NCI-H128 (cell line): ENCODE measurements around the gene POC1A.
"Not testable (repeated sequence)": the region's sequence is repeated elsewhere in the genome, so short reads cannot be mapped to it uniquely, and the experiment has no call there.

ENCODE experiments used
- DNase-seq: peaks from one replicate; lab custom pipeline; 2025; ENCODE audit not compliant: unreplicated experiment; lab: John Stamatoyannopoulos, UW

The POC1A gene

DNA sequence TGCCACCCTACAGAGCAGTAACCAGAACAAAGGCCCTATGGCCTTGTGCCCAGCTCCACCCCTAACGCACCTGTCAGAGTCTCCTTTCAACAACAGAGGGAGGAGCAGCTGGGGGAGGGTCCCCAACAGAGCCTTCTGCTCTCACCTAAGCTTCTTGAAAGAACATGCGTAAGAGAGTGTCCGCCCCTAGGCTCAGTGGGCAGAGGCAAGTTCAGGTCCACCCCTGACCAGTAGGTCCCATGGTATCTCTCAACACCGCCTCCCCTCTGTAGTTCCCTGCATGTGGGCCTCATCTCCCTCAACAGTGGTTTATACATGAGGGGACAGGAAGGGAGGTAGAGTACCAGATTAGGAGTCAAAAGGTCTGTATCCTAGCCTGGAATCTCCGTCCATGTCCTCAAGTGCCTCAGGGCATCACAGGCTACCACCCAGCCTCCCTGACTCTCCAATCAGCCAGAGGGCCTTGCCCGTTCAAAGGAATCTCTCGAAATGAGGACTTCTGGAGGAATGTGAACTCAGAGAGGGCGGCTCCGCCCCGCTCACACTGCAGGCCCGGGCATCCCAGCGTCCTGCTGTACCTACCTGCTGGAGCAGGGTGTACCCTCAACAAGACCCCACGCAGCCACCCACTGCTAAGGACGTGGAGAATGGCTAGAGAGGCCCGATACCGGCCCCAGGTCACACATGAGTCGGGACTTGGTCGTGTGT is 680 bp downstream of the POC1A start:
- DNase-seq, result no peak

DNA sequence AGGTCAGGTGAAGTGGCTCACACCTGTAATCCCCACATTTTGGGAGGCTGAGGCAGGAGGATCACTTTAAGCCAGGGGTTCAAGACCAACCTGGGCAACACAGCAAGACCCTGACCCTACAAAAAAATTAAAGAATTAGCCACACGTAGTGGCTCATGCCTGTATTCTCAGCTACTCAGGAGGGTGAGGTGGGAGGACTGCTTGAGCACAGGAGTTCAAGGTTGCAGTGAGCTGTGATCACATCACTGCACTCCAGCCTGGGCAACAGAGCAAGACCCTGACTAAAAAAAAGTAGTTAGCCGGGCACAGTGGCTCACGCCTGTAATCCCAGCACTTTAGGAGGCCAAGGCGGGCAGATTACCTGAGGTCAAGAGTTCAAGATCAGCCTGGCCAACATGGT is 2.2 kb downstream of the POC1A start:
- DNase-seq, result not testable (repeated sequence)

DNA sequence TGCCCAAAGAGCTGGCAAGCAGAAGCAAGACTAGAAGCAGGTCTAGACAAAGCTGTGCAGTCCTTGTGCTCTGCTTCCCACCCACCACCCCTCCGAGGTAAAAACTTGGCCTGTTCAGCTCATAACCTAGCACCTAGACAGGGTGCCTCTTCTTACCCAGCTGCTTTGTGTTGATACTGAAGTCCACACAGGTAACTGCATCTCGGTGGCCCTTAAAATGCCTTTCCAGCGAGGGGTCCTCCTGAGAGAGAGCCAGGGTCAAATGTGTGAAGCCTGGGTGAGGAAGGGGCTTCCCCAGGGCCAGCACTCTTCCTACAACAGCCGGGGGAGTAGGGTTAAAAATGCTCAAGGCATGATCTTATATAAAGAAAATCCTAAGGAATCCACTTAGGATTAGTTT is 3.4 kb downstream of the POC1A start:
- no peak for DNase-seq

DNA sequence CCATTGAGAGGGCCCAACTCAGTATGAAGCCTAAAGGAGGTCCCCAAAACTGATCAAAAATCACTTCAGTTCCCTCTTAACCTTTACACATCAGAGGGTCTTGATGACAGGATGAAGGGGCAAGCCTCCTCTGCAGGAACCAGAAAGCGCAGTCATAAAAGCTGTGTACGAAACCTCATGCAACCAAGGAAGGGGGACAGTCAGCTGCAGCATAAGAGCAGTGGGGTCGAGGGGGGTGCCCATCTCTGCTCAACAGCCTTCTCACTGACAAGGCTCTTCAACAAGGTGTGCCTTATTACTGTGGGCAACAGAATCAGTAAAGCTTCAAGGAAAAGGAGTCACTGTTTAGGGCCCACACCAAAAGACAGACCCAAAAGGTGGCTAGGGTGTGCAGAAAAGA is 3.9 kb downstream of the POC1A start:
- DNase-seq, result no peak

DNA sequence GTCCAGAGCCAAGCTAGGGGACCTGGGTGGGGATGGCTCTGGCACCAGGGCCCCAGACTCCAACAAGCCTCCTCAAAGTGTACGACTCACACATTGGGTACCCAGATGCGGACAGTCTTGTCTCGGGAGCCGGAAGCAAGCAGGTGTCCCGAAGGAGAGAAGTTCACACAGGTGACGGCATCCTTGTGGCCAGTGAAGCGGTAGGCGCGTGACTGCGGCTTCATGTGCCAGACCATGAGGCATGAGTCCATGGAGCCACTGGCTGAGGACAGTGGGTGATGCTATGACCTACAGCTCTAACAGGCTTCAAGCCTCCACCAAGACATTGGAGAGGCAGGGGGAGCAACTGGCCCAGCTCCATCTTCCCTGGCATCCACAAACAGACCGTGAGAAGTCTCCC is 4.5 kb downstream of the POC1A start:
- DNase-seq, result no peak

DNA sequence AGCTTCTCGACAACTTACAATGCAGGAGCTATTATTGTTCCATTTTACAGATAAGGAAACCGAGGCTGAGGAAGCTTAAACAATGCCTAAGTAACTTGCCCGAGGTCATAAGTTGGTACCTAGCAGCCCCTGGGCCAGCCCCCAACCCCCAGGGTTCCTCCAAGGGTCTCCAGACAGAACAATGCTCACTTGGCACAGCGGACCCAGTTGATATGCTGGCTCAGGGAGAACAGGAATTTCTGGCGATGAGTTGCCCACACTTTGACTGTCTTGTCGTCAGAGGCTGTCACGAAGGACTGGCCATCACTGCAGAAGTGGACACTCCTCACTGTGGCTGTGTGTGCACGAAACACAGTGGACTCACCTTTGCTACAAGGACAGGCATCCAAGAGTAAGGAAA is 5.2 kb downstream of the POC1A start:
- no peak for DNase-seq

DNA sequence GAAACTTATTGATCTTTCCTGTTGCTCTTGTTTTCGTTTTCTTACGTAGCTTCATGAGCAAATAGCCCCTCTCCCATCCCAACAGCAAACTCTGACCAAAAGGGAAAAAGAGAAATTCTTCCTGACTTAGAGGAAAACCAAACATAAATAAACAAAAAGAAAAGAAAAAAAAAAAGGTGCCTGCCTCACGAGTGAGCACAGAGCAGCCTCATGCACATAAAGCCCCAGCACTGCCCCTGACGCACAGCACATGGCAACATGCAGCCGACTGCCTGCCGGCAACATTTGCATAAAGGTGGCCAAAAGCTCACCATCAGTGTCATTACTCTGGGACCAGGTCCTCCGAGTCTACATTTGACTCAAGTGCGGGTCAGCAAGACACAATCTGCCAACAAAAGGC is 6.4 kb downstream of the POC1A start:
- no peak for DNase-seq

DNA sequence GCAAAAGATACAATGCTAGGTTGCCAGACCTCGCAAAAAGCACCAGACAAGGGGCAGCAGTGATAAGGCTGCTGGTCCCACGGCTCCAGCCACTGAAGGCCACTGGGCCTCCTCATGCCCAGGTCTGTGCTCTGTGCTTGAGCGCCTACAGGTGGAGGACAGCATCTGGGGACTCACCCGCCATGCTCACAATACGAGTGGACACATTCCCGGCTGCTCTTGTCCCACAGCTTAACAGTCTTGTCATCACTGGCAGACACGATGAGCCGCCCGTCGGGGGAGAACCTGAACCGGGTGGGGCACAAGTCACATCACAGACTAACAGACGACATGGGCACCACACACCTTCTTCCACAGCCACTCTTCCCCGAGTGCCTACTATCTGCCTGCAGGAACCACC is 7.4 kb downstream of the POC1A start:
- no peak for DNase-seq

DNA sequence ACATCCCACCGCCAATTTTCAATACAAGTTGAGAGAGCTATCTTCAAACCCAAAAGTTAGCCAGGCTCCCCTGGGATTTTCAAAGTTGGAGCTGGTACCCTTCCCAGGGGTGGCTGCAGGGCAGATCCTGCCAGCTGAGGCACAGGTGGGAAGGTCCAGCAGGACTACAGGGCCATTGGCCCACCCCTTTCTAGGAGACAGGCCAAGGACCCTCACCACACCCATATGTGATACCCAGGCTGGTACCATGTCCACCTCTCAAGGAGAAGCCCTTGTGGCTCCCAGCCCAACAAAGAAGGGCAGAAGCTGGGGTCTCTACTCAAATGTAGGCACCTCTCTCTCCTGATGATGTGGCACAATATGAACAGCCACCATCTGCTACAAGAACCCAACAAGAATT is 8.0 kb downstream of the POC1A start:
- DNase-seq, result no peak

DNA sequence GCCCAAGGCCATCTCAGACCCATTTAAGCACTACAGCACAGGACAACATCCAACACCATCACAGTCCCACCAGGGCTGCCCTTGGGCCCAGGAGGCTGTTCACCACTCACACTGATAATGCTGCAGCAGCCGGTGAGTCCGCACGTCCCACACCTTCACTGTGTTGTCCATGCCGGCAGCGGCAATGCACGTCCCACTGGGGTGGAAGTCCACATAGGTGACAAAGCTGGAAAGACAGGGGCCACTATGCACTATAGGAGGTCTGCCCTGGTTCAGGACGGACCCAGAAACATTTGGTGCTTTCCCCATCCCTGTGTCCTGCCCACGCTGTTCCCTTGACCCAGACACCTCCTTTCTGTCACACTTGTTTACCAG is 8.5 kb downstream of the POC1A start:
- DNase-seq, result no peak

DNA sequence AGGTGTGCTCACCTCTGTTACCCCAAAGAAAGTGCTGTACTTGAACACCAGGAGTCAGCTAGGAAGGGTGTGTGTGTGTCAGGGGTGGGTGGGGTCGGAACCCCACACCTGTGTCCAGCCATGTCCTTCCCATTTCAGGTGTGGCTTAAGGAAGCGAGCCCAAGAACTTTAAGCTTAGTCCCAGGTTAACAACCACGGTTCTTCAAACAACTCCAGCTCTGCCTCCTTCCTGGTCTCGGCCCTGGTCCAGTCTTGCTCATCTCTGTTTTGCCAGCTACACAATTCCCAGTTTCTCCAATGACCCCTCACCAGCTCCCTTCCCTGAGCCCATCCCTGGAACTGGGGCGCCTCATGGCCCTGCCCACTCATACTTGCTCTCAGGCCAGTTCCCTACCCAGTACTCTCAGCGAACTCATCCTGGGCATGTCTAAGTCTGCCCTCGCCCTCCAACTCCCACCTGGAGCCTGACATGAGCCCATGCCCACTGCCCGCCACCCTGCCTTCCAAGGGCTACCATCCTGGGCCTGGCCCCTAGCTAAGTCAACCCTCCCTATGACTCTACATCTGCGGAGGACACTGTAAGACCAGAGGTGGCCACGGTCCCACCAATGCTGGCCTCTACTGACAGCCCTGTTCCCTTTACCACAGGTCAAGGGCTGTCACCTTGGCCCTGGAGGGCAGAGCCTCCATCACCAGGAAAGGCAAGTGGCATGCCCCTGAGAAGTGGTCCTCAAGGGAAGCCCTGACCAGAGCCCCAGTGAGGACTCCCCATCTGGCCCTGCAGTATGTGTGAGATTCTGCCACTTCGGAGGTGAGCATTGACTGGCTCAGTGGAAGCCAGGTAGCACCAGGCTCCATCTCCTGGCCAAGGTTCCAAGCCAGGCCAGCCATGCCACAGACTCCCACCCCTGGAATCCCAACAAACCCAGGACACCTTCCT is 9.2 kb downstream of the POC1A start:
- DNase-seq, result no peak

DNA sequence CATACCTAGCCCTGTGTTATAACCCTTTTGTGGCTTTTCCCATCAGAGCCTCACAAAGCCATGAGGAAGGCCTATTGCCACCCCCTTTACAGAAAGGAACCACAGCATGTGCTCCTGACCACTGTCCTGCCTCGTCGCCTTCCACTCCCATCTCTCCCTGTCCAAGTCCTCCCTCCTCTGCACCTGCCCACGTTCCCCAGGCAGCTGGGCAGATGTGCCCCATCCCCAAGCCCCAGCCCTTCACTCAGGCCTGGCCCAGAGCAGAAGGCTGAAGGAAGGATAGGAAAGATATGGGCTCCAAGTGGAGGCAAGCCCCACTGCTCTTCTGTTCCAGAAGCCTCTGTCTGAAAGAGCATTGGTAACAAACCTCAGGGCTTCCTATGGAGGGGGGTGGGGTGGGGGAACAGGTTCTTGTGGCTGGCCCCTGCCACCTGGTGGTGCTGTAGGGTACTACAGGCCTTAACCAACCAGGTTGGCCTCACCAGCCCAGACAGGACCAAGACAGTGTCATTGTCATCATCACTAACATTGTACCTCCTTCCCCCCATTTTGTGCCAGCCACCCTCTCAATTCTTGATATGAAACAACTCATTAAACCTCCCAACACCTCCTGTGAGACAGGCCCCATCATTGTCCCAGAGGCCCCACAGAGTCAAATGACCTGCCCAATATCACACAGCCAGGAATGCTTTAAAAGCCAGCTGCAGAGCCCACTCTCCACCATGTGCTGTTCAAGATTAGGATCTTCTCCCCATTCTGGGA is 10.0 kb downstream of the POC1A start:
- DNase-seq, result no peak

DNA sequence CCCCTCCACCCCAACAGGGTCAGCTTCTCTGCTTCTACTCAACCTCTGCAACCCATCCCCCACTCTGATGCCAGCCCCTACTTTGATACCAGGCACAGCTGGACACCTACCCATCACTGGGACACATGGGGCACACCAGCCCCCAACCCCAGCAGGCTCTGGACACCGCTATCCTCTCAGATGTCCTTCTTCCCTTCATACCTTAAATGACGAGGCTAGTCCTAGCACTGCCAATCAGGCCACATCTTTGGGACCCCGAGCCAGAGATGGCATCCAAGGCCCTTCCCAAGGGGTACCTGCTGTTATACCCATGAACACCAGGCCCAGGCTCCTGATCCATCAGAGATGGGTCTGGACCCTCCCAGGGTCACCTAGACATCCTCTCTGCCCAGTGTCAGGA is 10.6 kb downstream of the POC1A start:
- no peak for DNase-seq

DNA sequence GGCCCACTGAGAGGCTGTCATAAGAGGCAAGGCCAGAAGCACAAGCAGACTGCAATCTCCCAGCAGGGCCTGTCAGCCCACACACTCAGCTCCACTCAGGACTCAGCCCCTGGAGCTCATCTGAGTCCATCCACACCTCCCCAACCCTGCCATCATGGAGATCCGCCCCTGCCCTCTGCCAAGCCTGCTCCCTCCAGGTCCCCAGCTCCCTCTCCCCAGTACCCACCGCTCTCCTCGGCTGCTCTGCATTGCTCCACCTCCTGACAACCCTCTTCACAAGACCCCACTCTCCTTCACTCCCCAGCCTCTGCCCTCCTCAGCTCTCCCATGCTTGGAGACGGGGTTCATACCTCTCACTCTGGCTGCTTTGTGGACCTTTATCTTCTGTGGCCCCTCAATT is 11.1 kb downstream of the POC1A start:
- DNase-seq, result no peak

DNA sequence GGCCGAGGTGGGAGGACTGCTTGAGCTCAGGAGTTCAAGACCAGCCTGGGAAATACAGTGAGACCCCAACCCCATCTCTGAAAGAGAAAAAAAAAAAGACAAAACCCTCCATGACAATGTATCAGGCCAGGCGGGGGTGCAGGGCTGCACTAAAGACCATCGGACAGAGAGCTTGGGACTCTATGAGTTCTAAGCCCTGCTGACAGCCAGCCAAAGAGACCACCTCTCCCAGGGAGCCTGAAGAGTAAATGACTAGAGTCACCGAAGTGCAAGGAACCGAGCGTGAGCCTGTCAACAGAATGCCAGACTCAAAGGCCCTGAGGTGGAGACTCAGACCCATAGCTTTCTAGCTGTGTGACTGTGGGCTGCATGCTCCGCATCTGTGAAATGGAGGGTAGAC is 12.5 kb downstream of the POC1A start:
- no peak for DNase-seq

DNA sequence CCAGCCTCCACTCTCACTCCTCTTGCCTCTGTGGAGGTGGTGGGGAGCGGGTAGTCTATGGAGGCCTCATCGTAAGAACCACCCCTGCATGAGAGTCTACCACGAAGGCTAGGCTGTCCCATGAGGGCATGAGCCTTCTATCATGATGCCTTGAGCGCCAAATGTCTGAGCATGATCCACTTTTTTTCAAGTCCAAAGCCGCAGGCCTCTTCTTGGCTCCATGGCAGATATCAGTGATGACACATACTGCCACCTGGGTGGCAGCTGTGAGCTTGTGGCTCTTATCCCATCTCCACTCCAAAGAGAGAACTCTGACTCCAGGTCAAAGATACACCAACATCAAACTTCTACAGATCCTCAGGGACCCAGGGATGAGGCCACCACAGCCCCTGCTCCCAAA is 13.5 kb downstream of the POC1A start:
- DNase-seq, result no peak

DNA sequence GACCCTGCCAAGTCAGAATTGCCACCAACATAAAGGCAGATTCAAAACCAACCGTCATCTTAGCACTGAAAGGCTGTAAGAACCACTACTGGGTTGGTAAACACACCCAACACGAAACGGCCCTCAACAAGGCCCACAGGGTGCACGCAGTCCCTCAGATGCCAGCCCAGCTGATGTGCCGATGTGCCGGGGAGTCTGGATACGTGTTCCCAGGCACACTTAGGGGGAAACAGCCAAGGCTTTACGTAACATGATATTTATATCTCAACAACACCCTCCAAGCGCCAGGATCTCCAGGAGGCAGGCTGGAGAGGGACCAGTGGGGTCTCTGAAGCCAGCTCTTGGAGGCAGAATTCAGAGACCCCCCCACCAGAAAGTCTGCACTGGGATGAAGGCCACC is 14.2 kb downstream of the POC1A start:
- DNase-seq, result no peak

DNA sequence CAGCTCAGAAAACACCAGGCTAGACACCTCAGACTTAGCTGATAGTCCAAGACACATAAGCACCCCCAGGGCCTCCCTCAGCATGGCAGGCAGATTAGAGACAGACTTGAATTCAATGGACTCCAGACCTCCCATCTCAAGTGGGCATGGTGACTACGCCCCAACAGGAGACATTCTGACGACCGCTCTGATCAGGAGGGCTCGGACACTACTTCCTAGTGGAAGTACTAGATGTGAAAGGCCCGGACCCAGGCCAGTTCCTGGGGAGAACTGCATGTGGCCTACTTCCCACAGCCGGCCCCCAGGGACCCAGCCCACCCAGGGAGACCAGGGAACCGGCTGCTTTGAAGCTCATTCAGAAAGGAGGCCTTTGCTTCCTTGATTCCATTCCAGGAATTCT is 16.9 kb downstream of the POC1A start:
- DNase-seq, result no peak

DNA sequence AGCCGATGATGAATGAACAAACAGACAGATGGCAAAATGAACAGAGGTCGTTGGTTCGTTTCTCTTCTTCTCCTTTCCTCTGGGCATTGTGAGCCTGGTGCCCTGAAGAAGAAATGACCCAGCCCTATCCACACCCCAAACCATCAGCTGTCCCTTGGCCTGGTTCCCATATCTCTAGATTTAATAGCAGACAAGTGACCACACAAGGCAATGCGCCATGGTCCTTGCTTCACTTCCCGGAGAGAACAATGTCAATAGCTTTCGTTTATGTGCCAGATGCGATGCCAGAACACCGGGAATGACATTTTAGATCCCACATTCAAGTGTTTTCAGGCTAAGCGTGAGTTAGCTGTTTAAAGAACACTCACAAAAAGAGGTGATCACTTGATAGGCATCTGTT is 17.7 kb downstream of the POC1A start:
- no peak for DNase-seq

DNA sequence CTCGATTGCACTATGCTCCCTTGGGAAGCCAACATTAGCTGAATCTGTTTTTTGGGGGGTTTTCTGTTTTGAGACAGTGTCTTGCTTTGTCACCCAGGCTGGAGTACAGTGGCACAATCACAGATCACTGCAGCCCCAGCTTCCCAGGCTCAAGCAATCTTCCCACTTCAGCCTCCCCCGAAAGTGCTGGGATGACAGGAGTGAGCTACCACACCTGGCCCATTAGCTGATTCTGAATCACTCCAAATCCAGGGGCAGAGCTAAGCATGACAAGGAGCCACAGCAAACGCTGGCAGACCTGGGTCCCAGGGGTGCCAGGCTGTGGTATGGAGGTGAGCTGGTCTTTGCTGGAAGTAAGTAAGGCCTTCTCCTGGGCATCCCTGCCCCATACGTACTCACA is 18.9 kb downstream of the POC1A start:
- DNase-seq, result no peak

DNA sequence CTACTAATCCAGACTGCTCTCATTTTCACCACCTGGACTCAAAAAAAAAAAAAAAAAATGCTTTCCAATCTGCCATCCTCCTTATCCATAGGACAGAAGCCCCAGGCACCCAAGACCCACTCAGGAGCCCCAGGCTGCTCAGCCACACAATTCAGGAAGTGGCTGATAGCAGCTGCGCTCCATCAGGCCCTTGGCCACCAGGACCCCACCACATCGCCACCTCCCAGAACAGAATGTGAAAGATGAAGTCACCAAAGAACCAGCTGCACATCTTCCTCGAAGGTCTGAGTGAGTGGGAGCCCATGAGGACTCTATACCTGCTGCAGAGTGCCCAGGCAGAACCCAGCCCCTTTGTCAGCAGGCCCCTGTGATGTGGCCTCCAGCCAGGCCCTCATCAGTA is 19.5 kb downstream of the POC1A start:
- no peak for DNase-seq

DNA sequence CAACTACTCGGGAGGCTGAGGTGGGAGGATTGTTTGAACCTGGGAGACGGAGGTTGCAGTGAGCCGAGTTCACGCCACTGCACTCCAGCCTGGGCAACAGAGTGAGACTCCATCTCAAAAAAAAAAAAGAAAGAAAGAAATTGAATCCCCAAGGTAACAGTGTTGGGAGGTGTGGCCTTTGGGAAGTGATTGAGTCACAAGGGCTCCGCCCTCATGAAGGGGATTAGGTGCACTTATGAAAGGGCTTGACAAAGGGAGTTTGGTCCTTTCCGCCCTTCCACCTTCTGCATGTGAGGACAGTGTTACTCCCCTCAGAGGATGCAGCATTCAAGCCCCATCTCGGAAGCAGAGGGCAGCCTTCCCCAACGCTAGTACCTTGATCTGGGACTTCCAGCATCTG is 21.3 kb downstream of the POC1A start:
- DNase-seq, result no peak
